ENCODE results near the gene ITPR1.

Gene ITPR1

DNA sequence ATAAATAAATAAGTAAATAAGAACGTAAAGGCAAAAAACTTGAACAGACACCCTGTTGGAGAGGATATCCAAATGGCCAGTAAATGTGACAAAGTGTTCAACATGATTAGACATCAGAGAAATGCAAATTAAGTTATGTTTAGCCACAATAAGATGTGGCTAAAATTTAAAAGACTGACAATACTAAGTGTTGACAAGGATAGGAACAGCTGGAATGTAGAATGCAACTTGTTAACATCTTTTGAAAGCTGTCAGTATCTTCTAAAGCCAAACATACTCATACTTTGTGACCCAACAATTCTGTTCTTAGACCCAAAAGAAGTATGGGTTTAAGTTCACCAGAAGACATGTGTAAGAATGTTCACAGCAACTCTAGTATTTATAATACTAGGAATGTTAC is 197.1 kb downstream of the ITPR1 start:
- DNase-seq = no peak

DNA sequence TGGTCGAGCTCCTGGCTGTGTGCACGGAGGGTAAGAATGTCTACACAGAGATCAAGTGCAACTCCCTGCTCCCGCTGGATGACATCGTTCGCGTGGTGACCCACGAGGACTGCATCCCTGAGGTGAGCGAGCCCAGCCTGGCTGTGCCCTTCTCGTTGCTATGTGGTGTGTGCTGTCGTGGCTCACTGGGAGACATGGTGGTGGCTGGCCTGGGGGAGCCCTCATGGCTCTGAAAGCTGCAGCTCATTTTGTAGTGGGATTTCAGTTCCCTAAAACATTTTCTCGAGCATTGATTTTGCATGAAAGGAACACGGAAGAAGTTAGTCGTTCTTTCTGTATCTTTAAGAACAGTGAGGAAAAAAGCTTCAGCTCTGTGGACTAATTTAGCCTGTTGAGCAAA is 200.5 kb downstream of the ITPR1 start:
- DNase-seq = no peak

DNA sequence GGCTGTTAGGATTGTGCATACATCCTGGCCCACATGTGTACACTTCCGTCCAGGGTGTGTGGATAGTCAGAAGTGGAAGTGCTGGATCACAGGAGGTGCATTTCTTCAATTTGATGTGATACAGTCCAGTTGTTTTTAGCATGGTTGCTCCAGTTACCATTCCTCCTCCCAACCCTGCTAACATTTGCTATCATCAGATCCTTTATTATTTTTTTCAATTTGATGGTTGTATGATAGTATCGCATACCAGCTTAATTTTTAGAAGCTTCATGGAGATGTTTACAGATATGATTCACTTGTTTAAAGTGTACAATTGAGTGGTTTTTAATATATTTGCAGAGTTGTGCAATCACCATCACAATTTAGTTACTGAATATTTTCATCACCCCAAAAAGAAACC is 202.7 kb downstream of the ITPR1 start:
- DNase-seq = no peak

DNA sequence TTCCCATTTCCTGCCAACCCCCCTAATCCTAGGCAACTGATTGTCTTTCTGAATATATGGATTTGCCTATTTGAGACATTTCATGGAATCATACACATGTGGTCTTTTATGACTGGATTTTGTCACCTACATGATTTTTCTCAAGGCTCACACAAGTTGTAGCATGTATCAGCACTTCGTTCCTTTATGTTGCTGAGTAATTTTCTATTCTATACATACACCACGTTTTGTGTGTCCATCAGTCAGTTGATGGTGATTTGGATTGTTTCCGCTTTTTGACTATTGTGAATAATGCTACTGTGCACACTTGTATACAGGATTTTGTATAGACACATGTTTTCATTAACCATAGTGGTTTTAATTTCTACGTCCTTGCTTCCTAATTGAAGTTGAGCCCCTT is 203.1 kb downstream of the ITPR1 start:
- no peak for DNase-seq

DNA sequence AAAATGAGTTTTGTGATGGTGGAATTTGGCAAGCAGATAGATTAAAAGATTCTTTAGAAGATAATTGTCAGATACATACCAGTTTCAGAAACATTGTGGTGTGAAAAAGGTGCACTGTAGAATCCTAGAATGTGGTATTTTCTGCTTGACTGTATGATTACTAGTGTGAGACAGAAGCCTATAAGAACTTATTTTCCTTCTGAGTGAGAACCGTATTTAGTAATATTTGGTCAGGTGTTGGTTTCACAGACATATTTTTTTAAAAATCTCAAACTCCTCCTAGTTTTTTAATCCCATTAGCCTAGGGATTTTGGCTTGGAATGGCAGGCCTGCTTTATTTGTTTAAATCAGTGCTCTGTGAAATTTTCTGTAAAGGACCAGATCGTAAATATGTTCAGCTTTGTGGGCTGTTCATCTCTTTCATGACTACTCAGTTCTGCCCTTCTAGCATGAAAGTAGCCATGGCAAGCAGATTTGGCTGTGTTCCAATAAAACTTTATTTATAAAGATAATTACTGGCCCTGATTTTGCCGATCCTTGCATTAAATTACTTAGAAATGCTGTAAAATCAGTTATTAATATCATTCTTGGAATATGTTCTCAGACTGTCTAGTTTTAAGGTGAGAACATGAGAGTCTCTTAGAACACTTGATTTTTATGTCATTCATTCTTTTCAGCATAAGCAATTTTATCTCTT is 205.1 kb downstream of the ITPR1 start:
- DNase-seq = no peak

DNA sequence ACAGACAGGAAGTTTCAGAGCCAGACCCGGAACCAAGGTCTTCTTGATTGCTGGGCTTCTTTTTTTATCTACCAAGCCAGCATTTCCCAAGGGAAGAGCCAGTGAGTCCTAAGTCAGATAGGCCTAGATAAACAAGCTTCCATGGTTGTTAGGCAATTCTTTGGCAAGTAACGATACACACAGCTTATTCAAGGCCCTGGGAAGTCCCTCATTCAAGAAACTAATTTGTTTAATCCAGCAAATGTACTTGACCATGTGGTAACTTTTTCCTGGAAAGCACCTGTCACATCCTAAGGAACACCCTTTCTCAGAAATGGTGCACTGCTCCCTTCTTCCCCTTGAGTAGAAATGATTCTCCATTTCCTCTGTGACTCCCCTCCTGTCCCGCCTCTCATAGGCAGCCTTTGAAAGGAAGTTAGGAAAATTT is 209.9 kb downstream of the ITPR1 start:
- DNase-seq = no peak

DNA sequence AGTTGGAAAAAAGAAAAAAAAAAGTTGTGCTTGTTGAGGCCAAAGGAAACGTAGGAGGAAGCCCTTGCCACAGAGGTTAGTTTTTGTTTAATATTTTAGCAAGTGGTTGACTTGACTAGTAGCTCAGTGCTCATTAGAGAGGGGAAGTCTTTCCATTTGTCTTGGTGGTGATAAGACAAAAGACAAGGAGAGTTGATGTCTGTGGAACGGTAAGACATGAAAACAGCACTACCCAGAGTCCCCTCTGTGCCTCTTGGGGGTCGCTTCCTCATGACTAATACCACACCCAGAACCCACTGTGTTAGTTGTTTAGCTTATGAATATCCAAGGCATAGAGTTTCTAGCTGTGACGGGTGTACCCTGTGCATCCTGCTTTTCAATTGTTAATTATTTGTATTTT is 211.4 kb downstream of the ITPR1 start:
- DNase-seq = no peak

DNA sequence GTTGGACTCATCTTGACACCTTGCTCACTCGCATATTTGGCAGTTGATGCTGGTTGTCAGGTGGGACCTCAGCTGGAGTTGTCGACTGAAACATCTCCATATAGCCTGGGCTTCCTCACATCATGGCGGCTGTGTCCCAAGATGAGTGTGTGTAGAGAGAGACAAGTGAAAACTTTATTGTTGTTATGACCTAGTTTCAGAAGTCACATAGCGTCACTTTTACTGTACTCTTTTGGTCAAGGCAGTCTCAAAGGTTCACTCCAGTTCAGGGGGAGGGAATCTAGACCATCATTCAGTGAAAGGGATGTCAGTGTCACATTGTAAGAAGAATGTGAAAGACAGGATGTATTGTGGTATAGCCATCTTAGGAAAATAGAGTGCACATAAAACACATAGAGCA is 214.2 kb downstream of the ITPR1 start:
- no peak for DNase-seq

DNA sequence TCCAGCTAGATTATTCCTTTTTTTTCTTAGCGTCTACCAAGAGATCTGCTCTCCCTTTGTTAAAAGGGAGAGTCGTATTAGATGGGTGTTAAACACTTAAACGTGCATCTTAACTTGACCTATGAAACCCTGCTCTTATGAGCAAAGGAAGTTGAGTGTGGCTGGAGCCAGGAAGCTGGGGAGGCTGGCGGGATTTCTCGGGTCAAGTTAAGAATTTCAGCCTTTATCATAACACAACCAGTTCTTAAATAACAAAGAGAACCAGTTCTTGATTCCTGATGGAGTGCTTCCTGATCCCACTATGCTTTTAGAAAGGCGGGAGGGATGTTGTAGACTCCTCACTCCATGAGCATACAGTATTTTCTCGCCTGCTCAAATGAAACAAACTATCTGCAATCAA is 215.1 kb downstream of the ITPR1 start:
- no peak for DNase-seq

DNA sequence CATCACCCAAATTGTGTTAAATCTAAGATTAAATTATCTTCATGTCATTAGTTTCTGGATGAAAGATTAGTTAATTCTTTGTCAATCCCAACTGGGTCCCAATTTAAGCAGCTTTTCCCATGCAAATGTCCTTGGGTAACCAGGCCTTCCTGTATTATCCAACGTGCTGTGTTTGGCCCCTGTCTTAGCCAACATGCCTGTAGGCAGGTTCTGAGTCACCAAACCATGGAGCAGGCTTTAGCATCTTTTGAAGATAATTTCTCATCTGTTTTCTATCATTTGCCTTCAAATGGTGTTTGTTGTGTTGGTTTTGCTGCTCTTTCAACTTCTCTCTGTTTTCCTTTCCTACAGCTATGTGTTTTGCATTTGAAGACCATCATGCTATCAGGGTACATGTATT is 216.2 kb downstream of the ITPR1 start:
- DNase-seq = no peak

DNA sequence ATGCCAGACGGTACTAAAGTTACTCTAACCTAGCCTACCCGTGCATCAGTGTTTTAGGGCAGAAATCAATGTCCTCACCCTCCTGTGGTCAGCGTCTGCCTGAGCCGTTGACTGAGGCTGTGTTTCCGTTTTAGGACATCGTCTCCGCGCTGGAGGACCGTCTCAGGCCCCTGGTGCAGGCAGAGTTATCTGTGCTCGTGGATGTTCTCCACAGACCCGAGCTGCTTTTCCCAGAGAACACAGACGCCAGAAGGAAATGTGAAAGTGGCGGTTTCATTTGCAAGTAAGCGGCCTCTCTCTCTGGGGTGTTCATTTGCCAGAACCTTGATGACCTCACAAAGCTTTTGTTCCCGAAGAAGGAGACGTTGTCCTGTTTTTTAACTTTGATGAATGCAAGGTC is 217.0 kb downstream of the ITPR1 start:
- DNase-seq = no peak

DNA sequence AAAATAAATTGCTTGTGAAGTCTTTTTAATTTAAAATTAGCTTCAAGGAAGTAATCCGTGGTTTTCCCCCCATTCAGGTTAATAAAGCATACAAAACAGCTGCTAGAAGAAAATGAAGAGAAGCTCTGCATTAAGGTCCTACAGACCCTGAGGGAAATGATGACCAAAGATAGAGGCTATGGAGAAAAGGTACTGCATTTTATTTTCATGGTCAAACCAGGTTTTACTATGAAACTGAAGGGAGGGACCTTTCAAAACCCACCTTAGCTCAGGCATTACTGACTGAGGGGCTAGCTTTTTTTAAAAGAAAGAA is 218.5 kb downstream of the ITPR1 start:
- DNase-seq = no peak

DNA sequence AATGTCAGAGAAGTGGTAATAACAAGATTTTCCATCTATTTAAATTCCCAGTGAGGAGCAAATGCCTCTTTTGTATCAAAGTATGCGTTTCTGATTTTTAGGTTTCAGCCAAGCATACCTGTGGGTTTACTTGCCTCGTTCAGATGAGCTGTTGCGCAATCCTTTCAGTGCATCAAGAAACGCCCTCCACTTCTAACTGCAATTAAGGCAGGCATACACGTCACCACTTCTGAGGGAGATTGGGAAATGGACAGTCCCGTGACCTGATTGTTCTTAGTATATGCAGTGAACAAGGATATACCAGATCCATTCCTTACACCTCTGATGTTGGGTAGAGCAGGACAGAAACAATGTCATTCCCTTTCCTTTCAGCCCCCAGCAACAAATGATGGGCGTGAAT is 219.0 kb downstream of the ITPR1 start:
- DNase-seq = no peak

DNA sequence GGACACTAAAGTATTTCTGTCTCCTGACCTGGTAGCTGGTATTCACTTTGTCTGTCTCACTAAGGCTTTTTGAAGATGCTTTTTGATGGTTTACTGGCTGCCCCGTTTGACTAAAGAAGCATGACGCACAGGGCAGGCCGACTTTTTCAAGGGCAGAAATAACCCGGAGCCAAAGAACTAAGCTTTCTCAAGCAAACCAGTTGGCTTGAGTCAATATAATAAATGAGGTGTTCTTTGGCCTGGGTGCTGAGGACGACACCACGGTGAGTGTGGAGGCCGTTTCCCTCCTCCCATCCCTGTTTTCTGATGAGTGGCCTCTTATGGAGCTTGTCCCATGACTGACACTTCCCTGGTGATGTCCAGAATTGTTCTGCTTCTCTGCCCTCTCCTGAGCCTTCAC is 220.9 kb downstream of the ITPR1 start:
- DNase-seq = no peak

DNA sequence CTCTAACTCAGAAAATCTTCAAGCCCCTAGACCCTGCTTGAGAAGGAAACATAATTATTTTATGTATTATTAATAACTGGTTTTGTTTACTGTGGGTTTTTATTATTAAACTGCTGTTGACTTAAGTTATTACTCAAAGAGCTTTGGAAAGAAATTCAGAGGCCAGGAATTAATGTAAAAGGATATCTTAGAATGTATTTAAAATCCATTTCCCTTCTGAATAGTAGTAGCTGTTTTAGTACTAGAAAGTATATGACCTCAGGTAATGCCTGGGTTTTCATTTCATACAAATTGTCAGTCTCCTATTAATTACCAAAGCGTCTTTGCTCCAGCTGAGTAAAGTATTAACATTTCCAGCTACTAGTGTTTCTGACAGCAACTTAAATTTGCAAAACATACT is 223.1 kb downstream of the ITPR1 start:
- DNase-seq = no peak

DNA sequence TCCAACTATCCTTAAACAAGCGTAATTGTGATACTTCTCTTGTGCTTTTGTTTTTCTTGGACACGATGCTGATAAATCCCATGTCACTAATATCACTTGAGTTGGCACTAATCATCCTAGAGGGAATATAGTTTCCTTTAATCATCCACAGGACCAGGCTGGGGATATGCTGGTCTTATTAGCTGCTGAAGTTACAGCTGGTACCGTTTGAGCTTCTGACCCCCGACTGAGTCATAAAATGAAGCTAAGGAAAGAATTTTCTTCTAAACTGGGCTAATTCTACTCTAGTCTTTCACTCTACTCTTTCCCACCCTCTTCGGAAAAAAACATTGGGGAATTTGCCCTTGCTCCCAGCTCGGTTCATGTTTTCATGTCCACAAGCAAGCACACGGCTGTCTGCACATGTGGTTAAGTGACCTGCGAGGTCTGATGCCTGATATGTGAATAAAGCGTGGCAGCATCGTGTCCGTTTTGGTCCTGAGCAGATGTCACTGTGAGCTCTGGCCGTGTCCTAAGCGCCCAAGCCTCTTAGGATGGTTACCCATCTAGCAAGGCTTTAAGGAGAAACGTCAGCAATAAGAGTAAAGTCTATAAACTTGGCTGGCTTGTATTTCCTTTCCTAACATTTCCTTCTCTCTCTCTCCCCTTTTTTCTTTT is 223.7 kb downstream of the ITPR1 start:
- no peak for DNase-seq

DNA sequence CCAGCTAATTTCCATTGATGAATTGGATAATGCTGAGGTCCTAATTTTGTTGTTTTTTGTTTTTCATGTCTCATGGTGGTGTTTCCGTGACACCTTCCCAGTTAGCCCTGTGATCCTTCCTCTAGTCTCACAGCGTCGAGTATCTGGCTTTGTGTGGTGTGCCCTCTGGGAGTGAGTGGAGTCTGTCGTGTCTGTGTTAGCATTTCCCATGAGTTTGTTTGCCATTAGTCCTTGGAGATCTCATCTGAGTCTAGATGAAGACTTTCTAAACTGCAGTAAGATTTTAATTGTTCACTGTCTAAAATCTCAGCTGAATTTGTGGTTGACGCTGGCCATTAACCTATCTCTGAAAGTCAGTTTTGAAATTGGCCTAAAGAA is 224.2 kb downstream of the ITPR1 start:
- no peak for DNase-seq

DNA sequence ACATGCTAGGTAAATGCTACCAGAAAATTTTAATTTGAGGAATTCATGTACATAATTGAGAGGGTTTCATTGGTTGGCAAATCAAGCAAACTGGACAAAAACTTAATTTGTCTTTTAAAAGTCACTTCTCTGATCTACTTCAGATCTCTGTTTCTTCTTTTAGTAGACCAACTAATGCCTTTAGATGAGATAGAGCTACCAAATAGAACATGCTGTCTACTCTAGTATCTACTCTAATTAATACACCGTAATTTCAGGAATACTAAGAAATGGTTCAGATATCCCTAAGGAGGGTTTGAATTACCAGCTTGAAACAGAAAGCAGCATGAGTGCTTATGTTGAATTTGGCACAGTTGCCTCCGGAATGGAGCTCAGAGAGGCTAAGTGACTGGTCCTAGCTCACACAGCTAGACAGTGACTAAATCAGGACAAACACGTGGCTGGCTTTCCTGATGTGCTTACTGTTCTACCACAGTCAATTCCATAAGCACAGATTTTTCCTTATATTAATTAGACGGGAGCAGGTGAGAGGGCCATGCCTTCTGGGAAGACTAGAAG is 225.1 kb downstream of the ITPR1 start:
- DNase-seq = no peak

DNA sequence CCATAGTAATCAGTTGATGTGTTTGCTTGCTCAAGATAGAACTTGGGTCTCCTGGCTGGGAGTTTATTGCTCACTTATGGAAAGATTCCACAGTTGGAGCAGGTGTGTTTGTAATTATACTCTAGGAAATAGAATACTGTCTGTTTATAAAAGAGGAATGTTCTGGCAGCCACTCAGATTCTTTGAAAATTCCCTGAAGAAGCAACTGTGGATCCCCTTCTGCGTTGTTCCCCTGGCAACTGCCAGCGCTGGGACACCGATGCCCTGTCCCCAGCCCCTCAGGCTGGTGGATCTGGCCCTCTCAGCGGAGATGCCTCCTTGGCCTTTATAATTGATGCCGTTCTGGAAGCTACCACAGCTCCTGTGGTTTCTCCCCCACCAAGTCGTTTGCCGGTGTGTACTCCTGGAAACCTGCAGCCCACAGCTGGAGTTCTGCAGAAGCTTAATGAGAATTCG is 225.9 kb downstream of the ITPR1 start:
- no peak for DNase-seq

DNA sequence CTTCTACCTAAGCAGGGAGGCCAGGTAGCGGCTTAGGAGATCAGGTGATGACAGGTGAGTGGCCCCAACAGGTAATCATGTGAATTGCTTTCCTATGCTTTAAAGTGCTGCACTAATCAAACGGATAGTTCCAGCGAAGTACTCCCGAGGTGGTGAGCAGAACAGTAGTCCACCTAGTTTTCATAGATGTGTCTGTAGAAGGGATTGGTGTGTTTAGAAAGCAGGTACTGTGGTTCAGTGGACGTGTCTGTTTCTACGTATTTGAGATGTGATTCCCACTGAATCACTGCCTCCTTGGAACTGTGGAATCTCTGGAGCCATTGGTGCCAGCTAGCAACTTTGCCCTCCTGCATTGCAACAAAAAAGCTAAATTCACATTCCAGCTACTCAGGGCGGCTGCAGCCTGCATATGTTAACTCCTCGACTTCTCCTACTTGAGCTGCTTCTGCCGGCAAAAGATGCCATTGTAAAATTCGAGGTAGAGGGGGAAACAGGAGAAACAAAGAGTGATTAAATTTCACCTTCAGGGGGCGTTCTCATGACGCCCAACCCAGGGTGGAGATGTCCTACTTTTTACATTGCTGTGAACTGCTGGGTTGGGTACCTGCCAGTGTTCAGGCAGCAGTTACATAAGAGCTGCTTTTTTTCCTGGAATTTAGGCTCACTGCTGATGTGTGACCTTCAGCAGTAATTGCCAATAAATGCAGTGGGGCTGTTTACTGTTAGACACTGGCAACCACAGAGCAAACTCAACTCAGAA is 227.3 kb downstream of the ITPR1 start:
- no peak for DNase-seq

DNA sequence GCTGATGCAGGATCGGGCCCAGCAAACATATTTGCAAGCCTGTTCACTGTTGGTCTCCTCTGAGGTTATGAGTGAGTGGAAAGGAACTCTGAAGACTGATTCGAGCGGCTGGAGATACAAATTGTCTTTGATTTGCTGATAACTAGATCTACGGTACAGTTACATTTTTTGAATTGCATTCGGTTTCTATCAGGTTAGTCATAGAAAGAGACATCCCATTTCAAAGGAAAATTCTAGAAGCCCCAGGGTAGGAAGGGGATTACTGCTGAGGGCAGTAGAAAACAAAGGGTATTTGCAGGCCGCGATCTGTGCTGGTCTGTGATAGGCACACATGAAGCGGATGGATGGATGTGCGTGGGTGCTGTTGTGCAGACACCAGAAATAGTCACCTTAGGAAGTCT is 228.4 kb downstream of the ITPR1 start:
- no peak for DNase-seq

DNA sequence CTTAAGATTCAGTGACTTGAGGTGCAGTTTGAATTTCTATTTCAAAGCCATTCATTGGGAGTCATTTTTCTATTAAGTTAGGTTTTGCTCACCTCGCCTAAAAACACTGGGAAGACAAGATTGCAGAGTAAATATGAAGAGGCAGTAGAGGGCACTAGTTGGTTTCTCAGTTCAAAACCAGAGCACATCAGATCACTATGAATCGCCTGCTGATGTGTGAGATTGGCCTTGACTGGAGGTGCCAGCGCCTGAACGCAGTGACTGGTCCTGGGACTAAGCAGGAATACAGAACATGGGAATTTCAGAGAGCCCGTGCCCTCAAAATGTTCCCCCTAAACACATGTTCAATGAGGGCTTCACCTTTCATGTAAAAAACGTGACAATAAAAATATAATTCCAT is 229.0 kb downstream of the ITPR1 start:
- DNase-seq = no peak

DNA sequence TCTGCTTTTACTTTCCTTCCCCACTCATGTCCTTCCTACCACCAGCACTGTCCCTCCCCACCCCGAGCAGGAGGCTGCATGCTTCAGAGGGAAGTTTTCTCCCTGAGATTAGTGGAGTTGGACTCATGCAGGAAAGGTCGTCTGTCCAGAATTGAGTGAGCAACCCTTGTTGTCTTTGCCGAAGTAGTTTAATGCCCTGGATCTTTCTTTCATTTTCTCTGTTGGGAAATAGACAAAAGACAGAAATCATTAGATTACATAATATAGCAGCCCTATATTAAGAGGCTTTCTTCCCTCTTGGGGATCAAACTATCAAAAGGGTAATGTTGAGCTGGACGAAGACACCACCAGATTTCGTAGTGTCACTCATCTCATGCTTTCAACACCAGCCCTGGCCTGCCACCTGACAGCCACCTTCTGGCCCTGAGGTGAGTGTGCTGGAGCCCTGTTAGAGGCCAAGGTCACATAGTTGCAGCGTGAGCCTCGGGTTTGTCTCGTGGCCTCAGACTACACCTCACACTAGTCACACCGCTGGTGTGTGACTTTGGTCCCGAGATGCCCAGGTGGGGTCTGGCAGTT is 231.0 kb downstream of the ITPR1 start:
- DNase-seq = no peak

DNA sequence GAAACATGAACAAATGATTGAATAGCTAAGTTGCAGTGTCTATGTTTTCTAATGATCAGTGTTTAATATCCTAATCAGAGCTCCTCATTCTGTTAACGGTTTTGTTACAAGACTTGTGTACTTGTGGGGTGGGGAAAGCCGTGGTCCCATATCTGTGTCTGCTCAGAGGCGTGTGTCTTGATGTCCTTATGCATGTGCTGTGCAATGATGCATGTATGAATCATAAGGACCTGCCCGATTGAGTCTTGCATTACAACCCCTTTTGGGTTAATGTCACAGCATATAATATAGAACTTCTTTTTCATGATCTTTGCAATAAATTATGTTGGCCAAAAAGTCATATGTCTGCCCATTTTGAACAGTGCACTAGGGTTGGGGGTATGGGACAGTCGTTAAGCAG is 233.4 kb downstream of the ITPR1 start:
- DNase-seq = no peak
